HG03045 (cell line): Measurements from ENCODE around the gene RNF141.

ENCODE experiments used
- ATAC-seq: cut with Tn5 transposase; IDR thresholded peaks from one replicate; pipeline ENCODE4 v1.9.1; 2021; ENCODE audit warnings: mild to moderate bottlenecking, moderate library complexity; ENCODE audit not compliant: unreplicated experiment

RNF141 gene

GRCh38 chr11:10524471-10524870 is 16.5 kb downstream of the RNF141 start:
- no peak for ATAC-seq

DNA sequence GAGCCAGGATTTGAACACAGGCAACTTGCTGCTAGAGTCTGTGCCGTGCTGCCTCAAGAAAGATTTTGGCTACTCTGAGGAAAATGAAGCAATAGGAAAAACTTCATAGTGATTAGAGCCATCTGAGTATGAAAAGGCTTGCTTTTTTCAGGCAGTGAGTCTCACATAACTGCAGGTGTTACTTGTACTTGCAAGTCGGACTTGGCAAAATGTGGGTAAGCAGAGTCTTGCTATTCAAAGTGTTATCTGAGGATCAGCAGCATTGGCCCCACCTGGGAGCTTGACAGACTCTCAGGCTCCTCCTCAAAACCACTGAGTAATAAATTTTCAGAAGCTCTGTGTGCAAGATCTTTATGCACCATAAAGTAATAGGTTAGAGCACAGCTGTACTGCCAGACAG is 18.1 kb downstream of the RNF141 start:
- ATAC-seq, result no peak

DNA sequence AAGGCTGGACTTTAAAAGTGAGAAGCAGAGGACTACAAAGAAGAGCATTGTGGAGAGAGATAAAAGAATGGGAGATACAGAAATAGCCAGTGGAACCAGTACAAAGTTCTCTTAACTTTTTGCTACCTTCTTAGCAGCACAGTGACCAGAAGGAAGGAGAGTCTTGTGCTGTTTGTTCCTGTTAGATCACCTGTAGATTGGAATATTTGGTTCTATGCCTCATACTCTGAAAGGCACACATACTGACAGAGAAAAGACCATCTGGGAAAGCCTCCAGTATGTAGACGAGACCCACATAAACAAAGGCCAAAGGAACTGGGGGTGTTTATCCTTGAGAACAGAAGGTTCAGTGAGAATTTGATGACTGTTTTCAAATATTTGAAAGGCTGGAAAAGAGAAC is 18.7 kb downstream of the RNF141 start:
- no peak for ATAC-seq

- no peak for ATAC-seq
Measured at GRCh38 chr11:10520562-10520961, 20.4 kb downstream of the RNF141 start.

- ATAC-seq, result no peak
Measured at GRCh38 chr11:10519630-10520029, 21.4 kb downstream of the RNF141 start.

GRCh38 chr11:10518891-10519290 is 22.1 kb downstream of the RNF141 start:
- ATAC-seq, result no peak

DNA sequence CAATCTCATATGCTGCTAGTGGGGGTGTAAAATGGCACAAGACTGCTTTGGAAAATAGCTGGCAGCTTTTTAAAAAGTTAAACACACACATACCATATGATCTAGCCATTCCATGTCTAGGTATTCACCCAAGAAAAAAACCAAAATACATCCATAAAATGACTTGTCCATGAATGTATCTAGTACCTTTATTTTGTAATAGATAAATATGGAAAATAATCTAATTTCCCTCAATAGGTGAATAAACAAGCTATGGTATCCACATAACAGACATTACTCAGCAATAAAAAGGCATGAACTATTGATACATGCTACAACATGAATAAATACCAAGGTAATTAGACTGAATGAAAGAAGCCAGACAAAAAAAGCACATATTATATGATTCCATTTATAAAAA is 22.9 kb downstream of the RNF141 start:
- no peak for ATAC-seq

DNA sequence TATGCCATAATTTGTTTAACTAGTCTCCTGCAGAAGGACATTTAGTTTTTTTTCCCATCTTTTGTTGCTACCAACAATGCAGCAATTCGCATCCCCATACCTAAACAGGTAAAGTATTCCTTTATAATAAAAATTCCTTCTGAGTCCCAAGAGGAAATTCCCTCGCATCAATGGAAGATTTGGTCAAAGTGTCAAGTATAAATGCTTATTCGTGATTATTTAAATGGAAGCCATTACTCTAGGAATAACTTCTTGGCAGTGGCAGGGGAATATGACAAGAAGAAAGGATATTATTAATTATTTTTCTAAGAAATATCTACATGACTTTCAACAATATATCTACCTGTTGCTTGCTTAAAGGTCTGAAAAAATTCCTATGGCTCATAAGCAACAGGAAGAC is 25.6 kb downstream of the RNF141 start:
- no peak for ATAC-seq

GRCh38 chr11:10514709-10515108 is 26.3 kb downstream of the RNF141 start:
- ATAC-seq, result no peak

DNA sequence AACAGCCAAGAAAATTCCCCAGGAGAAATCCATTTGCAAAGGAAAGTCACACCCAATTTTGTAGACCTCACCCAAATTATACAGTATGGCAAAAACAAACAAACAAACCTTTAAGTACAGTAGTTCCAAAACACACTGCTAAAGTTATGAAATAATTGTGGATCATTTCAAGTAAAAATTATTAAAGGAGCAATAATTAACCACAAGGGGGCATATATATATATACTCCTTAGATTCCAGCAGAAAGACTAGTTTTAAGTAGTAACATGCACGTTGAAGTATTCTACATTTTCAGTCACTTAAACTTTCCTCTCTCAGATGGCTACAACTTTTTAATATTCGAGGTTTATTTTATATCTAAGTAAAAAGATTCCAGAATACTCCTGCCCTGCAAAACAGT is 26.8 kb downstream of the RNF141 start:
- ATAC-seq, result no peak

- no peak for ATAC-seq
Measured at GRCh38 chr11:10511181-10511621, 29.8 kb downstream of the RNF141 start.

DNA sequence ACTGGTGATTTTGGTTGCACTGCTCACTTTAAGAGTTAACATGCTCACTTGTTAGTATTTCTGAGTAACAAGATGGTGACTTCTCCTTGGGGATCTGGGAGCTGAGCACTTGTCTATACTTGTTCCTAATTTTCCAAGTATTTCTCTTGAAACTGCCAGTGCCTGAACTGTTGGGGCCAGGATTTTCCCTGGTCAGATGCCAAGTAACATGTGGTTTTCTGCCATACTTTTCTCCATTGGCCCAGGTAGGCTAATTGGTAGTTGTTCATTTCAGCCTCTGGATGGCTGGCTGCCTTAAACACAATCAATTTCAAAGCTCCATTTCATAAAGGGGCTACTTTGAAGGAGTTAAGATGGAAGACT is 35.0 kb downstream of the RNF141 start:
- no peak for ATAC-seq

DNA sequence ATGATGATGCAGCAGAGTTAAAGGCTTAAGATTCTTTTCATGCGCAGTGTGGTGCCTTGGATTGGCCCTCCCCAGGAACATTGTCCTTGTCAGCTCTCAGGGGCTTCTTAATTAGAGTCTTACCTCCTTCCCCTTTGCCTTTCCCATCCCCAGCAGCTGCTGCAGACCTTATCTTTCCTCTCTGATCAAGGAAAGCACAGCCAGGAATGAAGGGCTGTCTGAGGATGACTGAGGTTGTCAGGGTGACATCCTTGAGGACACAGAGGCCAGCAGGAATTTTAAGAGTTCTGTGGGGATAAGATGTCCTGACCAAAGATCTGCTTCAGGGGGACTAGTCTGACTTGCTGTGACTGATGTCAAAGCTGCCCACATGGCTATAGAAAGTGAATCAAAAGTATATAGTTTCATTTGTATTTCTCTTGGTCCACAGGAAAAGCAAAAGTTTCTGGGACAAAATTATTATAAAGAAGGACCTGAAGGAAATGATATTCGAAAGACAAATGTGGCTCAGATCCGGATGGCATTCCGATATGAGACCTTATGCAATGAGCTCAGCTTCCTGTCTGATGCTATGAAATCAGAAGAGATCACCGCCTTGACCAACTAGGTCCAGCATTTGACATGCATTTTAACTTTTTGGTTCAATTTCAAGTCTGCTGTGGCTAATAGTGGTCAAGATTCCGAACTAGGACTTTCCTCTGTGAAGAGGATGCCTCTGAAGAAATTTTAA is 35.5 kb downstream of the RNF141 start:
- no peak for ATAC-seq

DNA sequence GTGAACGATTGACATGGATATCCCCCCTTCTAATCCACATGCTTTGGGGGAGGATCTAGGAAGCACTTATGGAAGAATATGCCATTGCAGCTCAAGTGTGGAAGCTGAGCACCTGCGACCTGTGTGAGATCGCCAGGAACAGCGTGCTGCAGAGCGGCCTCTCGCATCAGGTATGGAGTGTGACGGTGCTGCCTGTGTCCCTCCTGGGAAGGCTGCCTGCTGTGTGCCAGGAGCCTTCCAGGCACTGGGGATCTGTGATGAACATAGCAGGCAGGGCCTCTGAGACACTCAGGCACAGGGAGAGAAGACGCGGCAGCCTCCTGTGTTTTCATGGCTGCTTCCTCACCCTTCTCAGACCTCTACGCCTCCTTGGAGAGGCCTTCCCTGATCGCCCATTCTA is 36.5 kb downstream of the RNF141 start:
- ATAC-seq, result no peak

DNA sequence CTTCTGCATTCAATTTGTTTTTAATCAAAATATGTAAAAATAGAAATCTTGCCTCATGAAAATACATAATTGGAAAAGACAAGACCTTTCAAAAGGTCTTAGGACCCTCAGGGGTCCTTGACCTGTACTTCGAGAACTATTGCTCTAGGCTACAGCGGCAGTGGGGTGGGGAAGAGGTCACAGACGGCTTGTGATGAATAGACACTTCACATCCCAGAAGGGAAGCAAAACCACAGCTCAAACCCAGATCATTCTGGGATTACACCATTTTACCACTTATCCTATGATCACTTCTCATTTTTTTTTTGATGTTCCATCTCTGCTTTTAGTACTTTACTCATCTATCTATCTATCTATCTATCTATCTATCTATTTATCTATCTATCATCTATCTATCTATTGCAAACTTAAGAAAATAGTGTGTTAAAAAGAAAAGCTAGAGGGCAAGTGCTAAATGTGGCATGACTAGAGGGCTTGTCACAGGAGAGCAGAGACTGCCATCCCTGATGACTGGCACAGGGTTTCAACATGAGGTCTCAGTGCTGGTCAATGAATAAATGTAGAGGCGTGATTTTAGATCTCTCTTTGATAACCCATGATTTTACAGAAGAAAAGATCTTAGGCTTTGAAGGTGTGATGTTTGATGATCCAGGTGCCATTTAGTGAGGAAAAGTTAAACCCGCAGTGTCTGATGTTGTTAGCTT is 37.1 kb downstream of the RNF141 start:
- ATAC-seq, result no peak

DNA sequence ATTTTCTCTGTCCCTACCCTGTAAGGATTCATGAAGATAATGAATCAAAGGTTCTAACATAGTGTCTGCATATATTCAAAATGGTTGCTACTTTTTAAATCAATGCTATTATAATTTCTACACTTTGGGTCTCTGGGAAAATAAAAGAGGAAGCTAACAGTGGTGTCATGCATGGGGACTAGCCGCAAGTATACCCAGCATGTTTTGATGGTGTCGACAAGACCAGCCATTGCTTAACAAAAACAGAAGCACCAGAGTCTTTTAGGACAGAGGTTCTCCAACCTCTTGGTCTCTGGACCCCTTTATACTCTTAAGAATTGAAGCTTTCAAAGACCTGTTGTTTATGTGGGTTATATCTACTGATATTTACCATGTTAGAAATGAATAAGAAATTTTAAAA is 37.8 kb downstream of the RNF141 start:
- ATAC-seq, result no peak

- no peak for ATAC-seq
Measured at GRCh38 chr11:10502770-10503169, 38.2 kb downstream of the RNF141 start.

DNA sequence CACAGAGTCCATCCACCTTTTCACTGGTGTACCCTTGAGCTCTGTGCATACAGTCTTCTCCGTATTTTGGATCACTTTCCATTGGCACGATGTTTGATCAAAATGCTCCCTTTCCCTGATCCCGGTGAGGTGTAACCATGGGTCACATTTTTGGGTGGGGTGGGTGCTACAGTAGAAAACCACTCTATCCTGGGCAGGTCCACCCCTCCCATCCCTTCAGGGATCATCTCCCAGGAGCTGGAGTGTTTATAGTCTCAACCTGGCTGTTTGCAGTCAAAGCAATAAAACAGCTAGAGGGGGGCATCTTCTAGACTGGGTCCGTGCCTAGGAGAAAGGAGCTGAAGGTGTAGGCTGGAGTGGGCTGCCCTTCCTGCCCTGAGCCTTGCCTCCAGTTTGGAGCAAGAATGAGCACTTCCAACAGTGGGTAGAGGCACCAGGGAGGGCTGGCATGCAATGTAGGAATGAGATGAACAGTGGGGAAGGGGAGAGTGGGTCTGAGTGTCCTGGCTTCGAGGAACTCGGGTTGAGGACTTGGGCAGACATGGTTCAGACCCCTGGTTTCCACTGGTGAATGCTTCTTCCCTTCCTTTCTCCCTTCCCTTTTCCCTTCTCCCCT is 38.8 kb downstream of the RNF141 start:
- no peak for ATAC-seq

GRCh38 chr11:10500757-10501684 is 40.0 kb downstream of the RNF141 start:
- ATAC-seq, result no peak

GRCh38 chr11:10499874-10500601 is 40.9 kb downstream of the RNF141 start:
- ATAC-seq, result no peak
